Muscle of arm (tissue), 12 donors: Measurements from ENCODE around the gene HES1. TPM values are rescaled to one million over a fixed set of nuclear protein-coding genes. Genes with fewer than 3 reads are reported as not detected.

Experiments used
- DNase-seq: peaks from one replicate; pipeline ENCODE4 v3.0.0-alpha.2; 2013
- polyA plus RNA-seq, 12 donors: library from polyadenylated mRNA; unstranded; fragments of 120-200 nt; gene quantifications; one replicate each; pipeline ENCODE4 v1.2.1, GENCODE V29; 2013; ENCODE audit not compliant: insufficient read length in 12 of 12

The HES1 gene
- polyA plus RNA-seq, 12 donors: 19.0 to 39.6 (median 27.7) TPM; not detected in 1

DNA sequence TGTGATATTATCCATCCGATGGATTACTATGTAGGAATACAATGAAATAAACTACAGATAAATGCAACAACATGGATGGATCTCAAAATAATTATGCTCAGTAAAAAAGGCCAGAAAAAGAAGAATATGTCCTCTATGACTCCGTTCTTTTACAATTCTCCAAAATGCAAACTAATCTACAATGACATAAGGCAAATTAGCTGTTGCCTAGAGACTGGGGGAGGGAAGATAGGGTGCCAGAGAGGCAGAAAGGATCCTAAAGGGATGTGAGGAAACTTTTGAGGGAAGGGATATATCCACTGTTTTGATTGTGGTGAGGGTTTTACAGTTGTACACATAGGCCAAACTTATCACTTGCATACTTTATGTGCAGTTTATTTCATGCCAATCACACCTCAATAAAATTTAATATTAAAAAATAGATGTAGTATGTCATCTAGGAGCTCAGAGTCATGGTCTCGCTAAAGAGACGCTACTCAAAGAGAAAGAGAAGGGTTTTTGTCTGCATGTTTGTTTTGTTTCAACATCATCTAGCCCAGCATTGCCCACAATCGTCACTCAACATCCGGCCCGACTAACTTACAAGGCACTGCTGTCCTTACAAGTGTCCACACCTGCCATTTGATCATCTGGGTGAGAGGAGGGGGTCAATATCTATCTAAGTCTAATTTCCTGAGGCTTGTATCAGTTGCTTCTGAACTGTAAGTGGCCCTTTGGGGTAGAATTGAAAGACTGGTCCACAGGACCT is 29.5 kb downstream of the HES1 start:
- no peak for DNase-seq

DNA sequence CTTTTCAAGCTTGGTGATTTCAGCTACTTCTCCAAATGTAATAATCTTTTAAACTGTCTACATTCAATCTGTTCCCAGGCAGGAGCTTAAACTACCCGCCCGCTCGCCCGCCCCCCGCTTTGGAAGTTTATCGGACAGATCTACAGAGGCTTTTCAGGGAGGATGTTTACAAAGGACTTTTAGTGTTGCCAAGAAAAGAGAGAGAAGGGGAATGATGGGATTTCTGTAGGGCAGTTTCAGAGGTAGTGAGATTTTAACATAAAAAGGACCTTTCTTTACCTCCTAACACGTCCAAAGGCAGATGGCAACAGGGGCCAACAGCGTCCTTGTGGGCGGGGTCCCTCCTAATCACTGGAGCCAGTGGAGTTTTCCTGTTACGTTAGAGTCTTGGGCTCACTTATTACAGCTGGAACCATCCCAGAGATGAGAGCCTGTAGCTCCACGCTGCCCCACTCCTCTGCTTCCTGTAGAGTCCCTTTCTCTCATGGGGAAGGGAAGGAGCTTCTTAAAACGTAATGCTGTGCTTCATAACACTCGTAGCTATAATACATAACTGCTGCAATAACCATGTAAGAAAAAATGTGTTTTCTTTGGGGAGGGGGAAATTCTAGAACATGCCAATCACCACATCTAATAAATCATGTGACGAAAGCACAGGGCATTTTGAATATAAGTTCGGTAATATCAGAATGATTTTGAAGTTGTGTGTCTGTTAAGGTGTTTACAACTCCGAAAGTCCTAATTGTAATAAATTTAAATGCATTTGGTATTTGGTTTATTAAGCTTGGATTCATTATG is 30.9 kb downstream of the HES1 start:
- peak; percentile 57 for DNase-seq

GRCh38 chr3:194167480-194168282 is 31.7 kb downstream of the HES1 start:
- no peak for DNase-seq

DNA sequence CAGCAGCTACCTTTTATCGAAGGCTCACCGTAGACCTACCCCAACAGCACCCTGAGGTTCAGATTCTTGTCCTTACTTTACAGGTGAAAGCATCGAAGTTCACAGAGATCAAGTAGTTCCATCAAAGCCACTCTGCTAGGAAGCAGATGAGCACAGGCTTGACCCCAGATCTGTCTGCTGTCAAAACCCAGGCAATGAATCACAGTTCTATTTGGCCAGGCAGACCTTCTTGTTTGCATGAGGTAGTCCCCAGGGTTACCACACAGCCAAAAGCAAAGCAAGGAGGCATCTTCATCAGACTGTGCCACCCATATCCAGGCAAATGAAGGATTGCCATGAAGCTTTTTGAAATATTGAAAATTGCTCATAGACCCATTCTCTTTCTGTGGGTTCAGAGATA is 33.0 kb downstream of the HES1 start:
- DNase-seq: no peak

- DNase-seq: no peak
These were observed 33.6 kb downstream of the HES1 start for GRCh38 chr3:194169595-194169994.

DNA sequence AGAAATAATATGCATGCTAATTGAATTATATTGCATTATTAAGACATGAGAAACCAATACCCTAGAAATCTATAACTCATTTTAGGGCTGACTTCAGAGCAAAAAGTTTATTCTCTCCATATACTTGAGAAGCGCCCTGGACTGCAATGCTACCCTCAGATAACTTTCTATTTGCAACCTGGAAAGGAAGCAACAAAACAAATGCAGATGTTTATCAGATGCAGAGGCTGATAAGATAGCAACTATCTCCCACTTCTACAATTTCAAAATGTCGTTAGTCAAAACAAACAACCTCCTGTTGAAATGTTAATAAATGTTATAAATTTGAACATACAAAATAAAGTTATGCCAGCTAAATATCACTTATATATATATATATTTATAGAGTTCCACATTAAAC is 34.8 kb downstream of the HES1 start:
- DNase-seq: no peak

GRCh38 chr3:194174406-194174805 is 38.5 kb downstream of the HES1 start:
- no peak for DNase-seq

DNA sequence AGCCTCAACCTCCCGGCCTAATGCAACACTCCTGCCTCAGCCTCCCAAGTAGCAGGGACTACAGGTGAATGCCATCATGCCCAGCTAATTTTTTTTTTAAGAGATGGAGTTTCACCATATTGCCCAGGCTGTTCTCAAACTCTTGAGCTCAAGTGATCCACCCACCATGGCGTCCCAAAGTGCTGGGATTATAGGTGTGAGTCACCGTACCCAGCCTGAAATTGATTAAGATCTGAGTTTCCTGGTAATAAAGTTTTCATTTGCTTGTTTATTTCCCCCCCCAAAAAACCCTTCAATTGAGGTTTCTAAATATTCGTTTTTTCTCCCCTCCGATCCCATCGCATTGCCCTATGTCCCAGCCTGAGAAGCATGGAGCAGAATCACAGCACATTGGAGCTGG is 39.0 kb downstream of the HES1 start:
- DNase-seq: no peak

DNA sequence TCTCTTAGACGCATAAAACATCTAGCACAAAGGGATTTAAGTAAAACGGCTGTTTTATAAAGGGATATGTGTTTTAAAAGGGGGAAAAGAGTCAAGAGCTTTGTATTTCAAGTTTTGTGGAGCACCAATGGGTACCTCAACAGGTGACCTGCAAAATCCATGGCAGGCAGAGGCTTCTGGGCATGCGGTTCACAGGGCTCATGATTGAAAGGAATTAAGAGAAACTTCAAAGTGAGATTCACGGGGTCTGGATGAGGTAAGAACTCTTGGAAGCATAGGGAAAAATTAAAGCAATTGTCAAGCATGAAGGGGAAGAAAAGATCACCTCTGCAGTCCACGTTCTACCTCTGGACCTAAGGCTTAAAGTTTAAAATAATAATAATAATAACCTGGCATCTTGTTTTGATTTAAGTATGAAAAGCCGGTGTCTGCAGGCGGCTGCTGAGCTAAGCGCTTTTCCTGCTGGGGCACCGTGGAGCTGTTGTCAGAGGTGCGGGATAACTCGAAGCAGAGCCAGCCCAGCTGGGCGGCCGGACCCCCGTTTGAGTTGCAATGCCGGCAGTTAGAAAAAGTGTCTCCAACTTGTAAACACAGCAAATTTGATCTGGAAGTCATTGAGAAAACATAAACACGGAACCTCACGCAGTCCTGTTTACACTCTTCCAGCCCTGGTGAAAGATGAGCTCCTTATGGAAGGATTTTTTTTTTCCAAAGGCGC is 40.5 kb downstream of the HES1 start:
- DNase-seq: peak; percentile 30

DNA sequence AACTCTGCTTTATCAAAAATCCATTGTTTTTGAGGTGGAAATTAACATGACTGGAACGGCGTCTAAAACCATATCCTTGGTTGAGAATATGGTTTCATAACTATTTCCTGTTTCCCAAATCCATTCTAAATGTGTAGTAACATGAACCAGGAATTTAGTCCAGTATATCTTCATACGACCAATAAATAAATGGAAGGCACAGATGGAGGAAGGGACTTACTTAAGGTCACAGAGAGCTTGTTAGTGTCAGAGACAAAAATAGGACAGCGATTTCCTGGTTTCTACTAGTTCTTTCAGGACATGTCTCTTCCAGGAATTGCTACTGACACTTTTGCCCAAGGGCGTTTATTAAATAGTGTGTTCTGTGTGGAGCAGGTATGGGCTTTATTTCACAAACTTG is 41.2 kb downstream of the HES1 start:
- DNase-seq: no peak

- DNase-seq: no peak
These were observed 42.2 kb downstream of the HES1 start for GRCh38 chr3:194178128-194178527.

GRCh38 chr3:194178669-194179068 is 42.7 kb downstream of the HES1 start:
- no peak for DNase-seq

- no peak for DNase-seq
These were observed 44.6 kb downstream of the HES1 start for GRCh38 chr3:194180570-194180969.

- no peak for DNase-seq
These were observed 45.9 kb downstream of the HES1 start for GRCh38 chr3:194181612-194182529.

DNA sequence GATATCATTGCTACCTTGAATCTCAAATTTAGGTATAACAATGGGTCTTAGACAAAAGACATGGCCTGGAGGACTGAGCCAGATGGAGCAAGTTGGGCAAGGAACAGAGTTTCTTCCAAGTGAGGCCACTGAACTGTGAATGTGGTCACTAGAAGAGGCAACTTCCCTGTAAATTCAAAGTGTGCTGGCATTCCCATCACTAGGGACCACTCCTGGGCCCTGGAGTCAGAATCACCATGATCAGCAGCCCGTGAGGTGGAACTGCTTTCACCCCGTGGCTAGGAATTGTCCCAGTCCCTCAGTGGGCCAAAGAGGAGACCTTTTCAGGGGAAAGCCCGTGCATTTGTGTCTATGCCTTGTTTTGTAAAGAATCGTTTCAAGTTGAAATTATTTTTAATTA is 47.3 kb downstream of the HES1 start:
- DNase-seq: no peak

DNA sequence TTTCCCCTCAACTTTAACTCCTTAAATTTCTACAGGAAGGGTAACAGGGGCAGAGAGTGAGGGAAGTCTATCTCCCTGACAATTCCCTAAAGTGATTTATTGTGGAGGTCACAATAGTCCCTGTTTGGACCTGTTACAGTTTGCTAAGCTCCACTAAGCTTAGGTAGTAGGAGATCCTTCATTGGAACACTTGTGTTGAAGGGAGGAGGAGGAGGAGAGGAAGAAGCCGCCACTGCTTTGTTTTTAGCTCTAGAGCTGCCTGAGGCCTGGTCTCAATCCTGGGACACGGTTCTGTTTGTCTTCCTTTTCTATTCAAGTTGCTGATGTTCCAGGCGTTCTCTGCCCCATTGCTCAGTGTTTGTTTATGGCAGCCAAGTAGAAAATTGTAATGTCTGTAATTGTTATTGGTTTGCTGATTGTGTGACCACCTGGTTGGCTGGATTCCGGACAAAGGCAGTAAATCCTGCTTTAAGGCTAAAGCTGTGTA is 48.4 kb downstream of the HES1 start:
- DNase-seq: no peak

GRCh38 chr3:194184801-194185200 is 48.9 kb downstream of the HES1 start:
- DNase-seq: no peak

DNA sequence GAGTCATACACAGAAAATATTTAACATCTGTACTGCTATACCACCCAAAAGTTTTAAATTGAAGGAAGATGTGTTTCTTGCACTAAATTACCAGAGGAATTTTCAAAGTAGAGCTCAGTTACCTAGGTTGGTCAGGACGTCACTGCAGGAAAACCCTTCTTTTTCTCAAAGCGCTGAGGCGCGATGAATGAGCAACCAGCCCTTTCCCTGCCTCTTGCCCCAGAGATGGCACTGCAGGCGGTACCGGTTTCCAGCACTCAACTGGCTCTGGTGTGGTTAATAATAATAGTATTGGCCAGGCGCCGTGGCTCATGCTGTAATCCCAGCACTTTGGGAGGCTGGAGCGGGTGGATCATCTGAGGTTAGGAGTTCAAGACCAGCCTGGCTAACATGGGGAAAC is 49.3 kb downstream of the HES1 start:
- DNase-seq: no peak

- DNase-seq: no peak
These were observed 51.4 kb downstream of the HES1 start for GRCh38 chr3:194187233-194187944.
